Measurements from ENCODE around the gene SNX32.

SNX32 gene

GRCh38 chr11:65797711-65798110 lies 36.1 kb upstream of the SNX32 start:
- H3K4me1 ChIP-seq (ENCODE audit: low read depth, poor library complexity, severe bottlenecking) = no peaks in the 10 kb centered on the region
- no peaks in the 10 kb centered on the region for H3K79me2 ChIP-seq (ENCODE audit: insufficient read depth, low read depth)
- TF ChIP-seq CTCF (conservative IDR thresholded peaks at IDR 0.05; ENCODE audit: low read depth, low read length) = no peak
- no peak overlapping the region for H3K4me3 ChIP-seq (IDR thresholded peaks at IDR 0.05; ENCODE audit: insufficient read depth, low read depth, low read length)
- H3K27me3 ChIP-seq (ENCODE audit: insufficient read depth, low read depth) = peaks cover 17% of the 10 kb centered on the region
- H4K20me1 ChIP-seq (ENCODE audit: insufficient read depth) = no peaks in the 10 kb centered on the region
- H2AFZ ChIP-seq (ENCODE audit: low read depth) = no peak overlapping the region
- H3K36me3 ChIP-seq (ENCODE audit: insufficient read depth) = no peaks in the 10 kb centered on the region
- H3K27ac ChIP-seq = no peak overlapping the region
- no peak overlapping the region for H3K4me2 ChIP-seq
- no peak overlapping the region for H3K9ac ChIP-seq

- TF ChIP-seq CTCF (conservative IDR thresholded peaks at IDR 0.05; ENCODE audit: low read depth, low read length) = no peak
- no peak overlapping the region for H3K4me2 ChIP-seq
- H3K4me1 ChIP-seq (ENCODE audit: low read depth, poor library complexity, severe bottlenecking) = no peaks in the 10 kb centered on the region
- no peak overlapping the region for H3K27ac ChIP-seq
- H2AFZ ChIP-seq (ENCODE audit: low read depth) = no peak overlapping the region
- H3K9ac ChIP-seq = no peak overlapping the region
- no peaks in the 10 kb centered on the region for H3K36me3 ChIP-seq (ENCODE audit: insufficient read depth)
- no peaks in the 10 kb centered on the region for H4K20me1 ChIP-seq (ENCODE audit: insufficient read depth)
- no peak overlapping the region for H3K4me3 ChIP-seq (IDR thresholded peaks at IDR 0.05; ENCODE audit: insufficient read depth, low read depth, low read length)
- H3K27me3 ChIP-seq (ENCODE audit: insufficient read depth, low read depth) = peaks cover 19% of the 10 kb centered on the region
- H3K79me2 ChIP-seq (ENCODE audit: insufficient read depth, low read depth) = no peaks in the 10 kb centered on the region
Measured at GRCh38 chr11:65798882-65799281, 34.9 kb upstream of the SNX32 start.

- Histone ChIP-seq H3K27me3 (ENCODE audit: insufficient read depth, low read depth) (peaks cover 19% of the 10 kb centered on the region; the same call in 1 of the 2 replicates), H3K27ac (no peak overlapping the region), H3K4me3 (IDR thresholded peaks at IDR 0.05; ENCODE audit: insufficient read depth, low read depth, low read length) (no peak overlapping the region), H3K4me2 (no peak overlapping the region), H2AFZ (ENCODE audit: low read depth) (no peak overlapping the region), H3K4me1 (ENCODE audit: low read depth, poor library complexity, severe bottlenecking) (no peaks in the 10 kb centered on the region), H3K9ac (no peak overlapping the region), H3K36me3 (ENCODE audit: insufficient read depth) (no peaks in the 10 kb centered on the region), H4K20me1 (ENCODE audit: insufficient read depth) (no peaks in the 10 kb centered on the region), H3K79me2 (ENCODE audit: insufficient read depth, low read depth) (no peaks in the 10 kb centered on the region)
- TF ChIP-seq CTCF (conservative IDR thresholded peaks at IDR 0.05; ENCODE audit: low read depth, low read length) = no peak
Measured at GRCh38 chr11:65801153-65801987, 32.4 kb upstream of the SNX32 start.

- H4K20me1 ChIP-seq (ENCODE audit: insufficient read depth) = no peaks in the 10 kb centered on the region
- no peak overlapping the region for H3K4me3 ChIP-seq (IDR thresholded peaks at IDR 0.05; ENCODE audit: insufficient read depth, low read depth, low read length)
- no peak overlapping the region for H3K27ac ChIP-seq
- no peaks in the 10 kb centered on the region for H3K4me1 ChIP-seq (ENCODE audit: low read depth, poor library complexity, severe bottlenecking)
- H3K79me2 ChIP-seq (ENCODE audit: insufficient read depth, low read depth) = no peaks in the 10 kb centered on the region
- no peak for TF ChIP-seq CTCF (conservative IDR thresholded peaks at IDR 0.05; ENCODE audit: low read depth, low read length)
- no peak overlapping the region for H3K4me2 ChIP-seq
- H3K36me3 ChIP-seq (ENCODE audit: insufficient read depth) = no peaks in the 10 kb centered on the region
- peaks cover 17% of the 10 kb centered on the region; the same call in 1 of the 2 replicates for H3K27me3 ChIP-seq (ENCODE audit: insufficient read depth, low read depth)
- H3K9ac ChIP-seq = no peak overlapping the region
- H2AFZ ChIP-seq (ENCODE audit: low read depth) = no peak overlapping the region
Measured at GRCh38 chr11:65802841-65803240, 30.9 kb upstream of the SNX32 start.

Measured in KMS-11 (cell line).